WTC11 (cell line): ENCODE measurements around the gene TMEM17. TPM values are rescaled to one million over a fixed set of nuclear protein-coding genes. Genes with fewer than 3 reads are reported as not detected.

Source experiments
- ATAC-seq: fragments of 200-7000 bp; cut with Tn5 transposase; 2 replicates; pipeline ENCODE4 v1.10.0; 2021; ENCODE audit warnings: mild to moderate bottlenecking, moderate library complexity
- CTCF ChIA-PET: fragments of 300-600 bp; sonication (Branson Sonifier 250); formaldehyde crosslinking; loops from one replicate; lab custom pipeline; 2021; ENCODE audit warnings: antibody characterized with exemption; lab: Charles Lee
- POLR2A ChIA-PET: fragments of 350-600 bp; sonication (Branson Sonifier 250); formaldehyde crosslinking; loops from one replicate; lab custom pipeline; 2021; ENCODE audit warnings: antibody characterized with exemption; lab: Charles Lee
- DNase-seq: peaks from one replicate; pipeline ENCODE4 v3.0.0; 2021; ENCODE audit warnings: low spot score
- H3K27ac Mint-ChIP-seq: 2 replicates; pipeline ENCODE4 v1.8.0; 2021; ENCODE audit warnings: mixed read lengths
- H3K27me3 Mint-ChIP-seq: 2 replicates; pipeline ENCODE4 v1.8.0; 2021; ENCODE audit warnings: low read depth, mild to moderate bottlenecking, moderate library complexity, mixed read lengths
- H3K36me3 Mint-ChIP-seq: 2 replicates; pipeline ENCODE4 v1.8.0; 2021; ENCODE audit warnings: mixed read lengths
- H3K4me1 Mint-ChIP-seq: 2 replicates; pipeline ENCODE4 v1.8.0; 2022; ENCODE audit warnings: mixed read lengths
- H3K4me3 Mint-ChIP-seq: 2 replicates; pipeline ENCODE4 v1.8.0; 2021; ENCODE audit warnings: mild to moderate bottlenecking, moderate library complexity, mixed read lengths
- H3K9me3 Mint-ChIP-seq: 2 replicates; pipeline ENCODE4 v1.8.0; 2021; ENCODE audit warnings: mixed read lengths
- ELF4 ChIP-seq: sonication (generic); formaldehyde crosslinking; IDR thresholded peaks from 2 replicates; pipeline ENCODE4 v1.8.1; 2022; ENCODE audit warnings: low read depth, mild to moderate bottlenecking, moderate library complexity, missing genetic modification reagents
- EMX1 ChIP-seq: fragments of 250-450 bp; sonication (Bioruptor Pico); IDR thresholded peaks from 2 replicates; pipeline ENCODE4 v1.8.0; 2021; ENCODE audit warnings: mild to moderate bottlenecking
- GRHL2 ChIP-seq: fragments of 250-450 bp; sonication (Bioruptor Pico); IDR thresholded peaks from 2 replicates; pipeline ENCODE4 v1.8.0; 2022; ENCODE audit warnings: mild to moderate bottlenecking, moderate library complexity; ENCODE audit not compliant: insufficient replicate concordance, severe bottlenecking
- GTF2I ChIP-seq: fragments of 250-450 bp; sonication (Bioruptor Pico); conservative IDR thresholded peaks from 2 replicates; pipeline ENCODE4 v1.4.0; 2021; ENCODE audit warnings: mild to moderate bottlenecking
- NR1H2 ChIP-seq: sonication (generic); formaldehyde crosslinking; IDR thresholded peaks from 2 replicates; pipeline ENCODE4 v1.9.0; 2021; ENCODE audit warnings: mild to moderate bottlenecking, moderate library complexity, missing genetic modification reagents
- NR2C2 ChIP-seq: sonication (generic); formaldehyde crosslinking; IDR thresholded peaks from 2 replicates; pipeline ENCODE4 v1.8.0; 2022; ENCODE audit warnings: mild to moderate bottlenecking, missing genetic modification reagents
- OVOL2 ChIP-seq: fragments of 250-450 bp; sonication (Bioruptor Pico); IDR thresholded peaks from 2 replicates; pipeline ENCODE4 v1.9.0; 2021; ENCODE audit warnings: mild to moderate bottlenecking, borderline replicate concordance
- PRRX2 ChIP-seq: fragments of 250-450 bp; sonication (Bioruptor Pico); IDR thresholded peaks from 2 replicates; pipeline ENCODE4 v1.8.0; 2021; ENCODE audit warnings: mild to moderate bottlenecking
- RELA ChIP-seq: sonication (generic); formaldehyde crosslinking; IDR thresholded peaks from 2 replicates; pipeline ENCODE4 v1.8.1; 2022; ENCODE audit warnings: missing genetic modification reagents, mild to moderate bottlenecking, borderline replicate concordance
- SP1 ChIP-seq: sonication (generic); formaldehyde crosslinking; conservative IDR thresholded peaks from 2 replicates; pipeline ENCODE4 v1.8.1; 2022; ENCODE audit warnings: missing genetic modification reagents
- ZNF138 ChIP-seq: sonication (generic); formaldehyde crosslinking; conservative IDR thresholded peaks from 2 replicates; pipeline ENCODE4 v1.8.1; 2022; ENCODE audit warnings: mild to moderate bottlenecking, moderate library complexity, missing genetic modification reagents
- ZNF219 ChIP-seq: sonication (generic); formaldehyde crosslinking; IDR thresholded peaks from 2 replicates; pipeline ENCODE4 v1.8.0; 2023; ENCODE audit warnings: missing genetic modification reagents, mild to moderate bottlenecking, borderline replicate concordance
- total RNA-seq: library from RNA; stranded (reverse); gene quantifications from 3 replicates; pipeline ENCODE4 v1.2.3, GENCODE V29; 2021
- TF ChIP-seq, protein P1 (sequence below): sonication (generic); formaldehyde crosslinking; conservative IDR thresholded peaks from 2 replicates; pipeline ENCODE4 v1.8.1; 2022; ENCODE audit warnings: mild to moderate bottlenecking, missing genetic modification reagents
- TF ChIP-seq, protein P2 (sequence below): sonication (generic); formaldehyde crosslinking; IDR thresholded peaks from 2 replicates; pipeline ENCODE4 v1.8.0; 2022; ENCODE audit warnings: mild to moderate bottlenecking, missing genetic modification reagents
- TF ChIP-seq, protein P3 (sequence below): sonication (generic); formaldehyde crosslinking; IDR thresholded peaks from 2 replicates; pipeline ENCODE4 v1.8.0; 2023; ENCODE audit warnings: missing genetic modification reagents, mild to moderate bottlenecking, borderline replicate concordance
- TF ChIP-seq, protein P4 (sequence below): sonication (generic); formaldehyde crosslinking; IDR thresholded peaks from 2 replicates; pipeline ENCODE4 v1.8.0; 2023; ENCODE audit warnings: missing genetic modification reagents
- TF ChIP-seq, protein P5 (sequence below): sonication (generic); formaldehyde crosslinking; IDR thresholded peaks from 2 replicates; pipeline ENCODE4 v1.8.0; 2022; ENCODE audit warnings: missing genetic modification reagents
- TF ChIP-seq, protein P6 (sequence below): sonication (generic); formaldehyde crosslinking; IDR thresholded peaks from 2 replicates; pipeline ENCODE4 v1.8.1; 2023; ENCODE audit warnings: mild to moderate bottlenecking, missing genetic modification reagents, moderate library complexity

Gene TMEM17
- total RNA-seq, 1 experiment from 2014 or later, result 1.2 TPM

DNA sequence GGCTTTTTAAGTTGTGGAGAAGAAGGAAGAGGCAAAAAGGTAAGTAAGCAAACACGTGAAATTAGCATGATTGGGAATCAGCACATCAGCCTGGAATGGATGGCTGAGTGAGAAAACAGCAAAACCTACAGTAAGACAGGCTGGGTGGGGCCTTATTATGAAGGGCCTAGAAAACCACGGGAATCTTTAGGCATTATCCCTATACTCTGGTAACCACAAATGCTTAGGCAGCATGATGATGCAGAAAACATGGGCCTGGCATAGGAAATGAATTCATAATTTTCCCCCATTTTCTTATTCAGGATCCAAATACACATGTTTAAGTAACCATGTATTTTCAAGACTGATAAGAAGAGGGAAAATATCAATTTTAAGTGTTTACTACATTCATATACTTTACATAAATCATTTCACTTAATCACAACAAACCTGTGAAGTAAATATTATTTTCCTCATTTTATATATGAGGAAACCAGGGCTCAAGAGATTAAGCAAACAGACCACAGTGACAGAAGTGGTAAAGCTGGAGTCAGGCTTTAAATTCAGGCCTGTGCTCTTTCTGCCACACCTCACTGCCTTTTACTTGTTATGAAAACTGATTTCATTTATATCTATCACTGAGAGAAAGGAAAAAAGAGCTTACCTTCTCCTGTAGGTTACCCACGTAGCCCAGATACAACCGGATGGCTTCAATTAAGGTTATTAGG lies 4.0 kb downstream of the TMEM17 start:
- ATAC-seq, result no peak
- Mint-ChIP-seq H3K9me3 (no peaks in the 10 kb centered on the region), H3K4me1 (peaks cover 13% of the 10 kb centered on the region), H3K27me3 (no peaks in the 10 kb centered on the region), H3K27ac (no peak overlapping the region), H3K4me3 (no peak overlapping the region), H3K36me3 (no peaks in the 10 kb centered on the region)
- TF ChIP-seq, protein P1, sequence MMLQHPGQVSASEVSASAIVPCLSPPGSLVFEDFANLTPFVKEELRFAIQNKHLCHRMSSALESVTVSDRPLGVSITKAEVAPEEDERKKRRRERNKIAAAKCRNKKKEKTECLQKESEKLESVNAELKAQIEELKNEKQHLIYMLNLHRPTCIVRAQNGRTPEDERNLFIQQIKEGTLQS, result no peak
- TF ChIP-seq, protein P2, sequence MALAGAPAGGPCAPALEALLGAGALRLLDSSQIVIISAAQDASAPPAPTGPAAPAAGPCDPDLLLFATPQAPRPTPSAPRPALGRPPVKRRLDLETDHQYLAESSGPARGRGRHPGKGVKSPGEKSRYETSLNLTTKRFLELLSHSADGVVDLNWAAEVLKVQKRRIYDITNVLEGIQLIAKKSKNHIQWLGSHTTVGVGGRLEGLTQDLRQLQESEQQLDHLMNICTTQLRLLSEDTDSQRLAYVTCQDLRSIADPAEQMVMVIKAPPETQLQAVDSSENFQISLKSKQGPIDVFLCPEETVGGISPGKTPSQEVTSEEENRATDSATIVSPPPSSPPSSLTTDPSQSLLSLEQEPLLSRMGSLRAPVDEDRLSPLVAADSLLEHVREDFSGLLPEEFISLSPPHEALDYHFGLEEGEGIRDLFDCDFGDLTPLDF (CRISPR knock-in tag), result no peak
- TF ChIP-seq NR1H2 (CRISPR knock-in tag) (no peak), ELF4 (no peak), RELA (CRISPR knock-in tag) (no peak), OVOL2 (no peak), ZNF219 (no peak), ZNF138 (no peak), GTF2I (CRISPR knock-in tag) (no peak), PRRX2 (CRISPR knock-in tag) (no peak), NR2C2 (CRISPR knock-in tag) (no peak), SP1 (no peak), GRHL2 (CRISPR knock-in tag) (no peak), EMX1 (no peak)
- TF ChIP-seq, protein P3, sequence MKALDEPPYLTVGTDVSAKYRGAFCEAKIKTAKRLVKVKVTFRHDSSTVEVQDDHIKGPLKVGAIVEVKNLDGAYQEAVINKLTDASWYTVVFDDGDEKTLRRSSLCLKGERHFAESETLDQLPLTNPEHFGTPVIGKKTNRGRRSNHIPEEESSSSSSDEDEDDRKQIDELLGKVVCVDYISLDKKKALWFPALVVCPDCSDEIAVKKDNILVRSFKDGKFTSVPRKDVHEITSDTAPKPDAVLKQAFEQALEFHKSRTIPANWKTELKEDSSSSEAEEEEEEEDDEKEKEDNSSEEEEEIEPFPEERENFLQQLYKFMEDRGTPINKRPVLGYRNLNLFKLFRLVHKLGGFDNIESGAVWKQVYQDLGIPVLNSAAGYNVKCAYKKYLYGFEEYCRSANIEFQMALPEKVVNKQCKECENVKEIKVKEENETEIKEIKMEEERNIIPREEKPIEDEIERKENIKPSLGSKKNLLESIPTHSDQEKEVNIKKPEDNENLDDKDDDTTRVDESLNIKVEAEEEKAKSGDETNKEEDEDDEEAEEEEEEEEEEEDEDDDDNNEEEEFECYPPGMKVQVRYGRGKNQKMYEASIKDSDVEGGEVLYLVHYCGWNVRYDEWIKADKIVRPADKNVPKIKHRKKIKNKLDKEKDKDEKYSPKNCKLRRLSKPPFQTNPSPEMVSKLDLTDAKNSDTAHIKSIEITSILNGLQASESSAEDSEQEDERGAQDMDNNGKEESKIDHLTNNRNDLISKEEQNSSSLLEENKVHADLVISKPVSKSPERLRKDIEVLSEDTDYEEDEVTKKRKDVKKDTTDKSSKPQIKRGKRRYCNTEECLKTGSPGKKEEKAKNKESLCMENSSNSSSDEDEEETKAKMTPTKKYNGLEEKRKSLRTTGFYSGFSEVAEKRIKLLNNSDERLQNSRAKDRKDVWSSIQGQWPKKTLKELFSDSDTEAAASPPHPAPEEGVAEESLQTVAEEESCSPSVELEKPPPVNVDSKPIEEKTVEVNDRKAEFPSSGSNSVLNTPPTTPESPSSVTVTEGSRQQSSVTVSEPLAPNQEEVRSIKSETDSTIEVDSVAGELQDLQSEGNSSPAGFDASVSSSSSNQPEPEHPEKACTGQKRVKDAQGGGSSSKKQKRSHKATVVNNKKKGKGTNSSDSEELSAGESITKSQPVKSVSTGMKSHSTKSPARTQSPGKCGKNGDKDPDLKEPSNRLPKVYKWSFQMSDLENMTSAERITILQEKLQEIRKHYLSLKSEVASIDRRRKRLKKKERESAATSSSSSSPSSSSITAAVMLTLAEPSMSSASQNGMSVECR (CRISPR knock-in tag), result no peak
- TF ChIP-seq, protein P4, sequence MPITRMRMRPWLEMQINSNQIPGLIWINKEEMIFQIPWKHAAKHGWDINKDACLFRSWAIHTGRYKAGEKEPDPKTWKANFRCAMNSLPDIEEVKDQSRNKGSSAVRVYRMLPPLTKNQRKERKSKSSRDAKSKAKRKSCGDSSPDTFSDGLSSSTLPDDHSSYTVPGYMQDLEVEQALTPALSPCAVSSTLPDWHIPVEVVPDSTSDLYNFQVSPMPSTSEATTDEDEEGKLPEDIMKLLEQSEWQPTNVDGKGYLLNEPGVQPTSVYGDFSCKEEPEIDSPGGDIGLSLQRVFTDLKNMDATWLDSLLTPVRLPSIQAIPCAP (CRISPR knock-in tag), result no peak
- TF ChIP-seq, protein P5, sequence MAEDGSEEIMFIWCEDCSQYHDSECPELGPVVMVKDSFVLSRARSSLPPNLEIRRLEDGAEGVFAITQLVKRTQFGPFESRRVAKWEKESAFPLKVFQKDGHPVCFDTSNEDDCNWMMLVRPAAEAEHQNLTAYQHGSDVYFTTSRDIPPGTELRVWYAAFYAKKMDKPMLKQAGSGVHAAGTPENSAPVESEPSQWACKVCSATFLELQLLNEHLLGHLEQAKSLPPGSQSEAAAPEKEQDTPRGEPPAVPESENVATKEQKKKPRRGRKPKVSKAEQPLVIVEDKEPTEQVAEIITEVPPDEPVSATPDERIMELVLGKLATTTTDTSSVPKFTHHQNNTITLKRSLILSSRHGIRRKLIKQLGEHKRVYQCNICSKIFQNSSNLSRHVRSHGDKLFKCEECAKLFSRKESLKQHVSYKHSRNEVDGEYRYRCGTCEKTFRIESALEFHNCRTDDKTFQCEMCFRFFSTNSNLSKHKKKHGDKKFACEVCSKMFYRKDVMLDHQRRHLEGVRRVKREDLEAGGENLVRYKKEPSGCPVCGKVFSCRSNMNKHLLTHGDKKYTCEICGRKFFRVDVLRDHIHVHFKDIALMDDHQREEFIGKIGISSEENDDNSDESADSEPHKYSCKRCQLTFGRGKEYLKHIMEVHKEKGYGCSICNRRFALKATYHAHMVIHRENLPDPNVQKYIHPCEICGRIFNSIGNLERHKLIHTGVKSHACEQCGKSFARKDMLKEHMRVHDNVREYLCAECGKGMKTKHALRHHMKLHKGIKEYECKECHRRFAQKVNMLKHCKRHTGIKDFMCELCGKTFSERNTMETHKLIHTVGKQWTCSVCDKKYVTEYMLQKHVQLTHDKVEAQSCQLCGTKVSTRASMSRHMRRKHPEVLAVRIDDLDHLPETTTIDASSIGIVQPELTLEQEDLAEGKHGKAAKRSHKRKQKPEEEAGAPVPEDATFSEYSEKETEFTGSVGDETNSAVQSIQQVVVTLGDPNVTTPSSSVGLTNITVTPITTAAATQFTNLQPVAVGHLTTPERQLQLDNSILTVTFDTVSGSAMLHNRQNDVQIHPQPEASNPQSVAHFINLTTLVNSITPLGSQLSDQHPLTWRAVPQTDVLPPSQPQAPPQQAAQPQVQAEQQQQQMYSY (CRISPR knock-in tag), result no peak
- TF ChIP-seq, protein P6, sequence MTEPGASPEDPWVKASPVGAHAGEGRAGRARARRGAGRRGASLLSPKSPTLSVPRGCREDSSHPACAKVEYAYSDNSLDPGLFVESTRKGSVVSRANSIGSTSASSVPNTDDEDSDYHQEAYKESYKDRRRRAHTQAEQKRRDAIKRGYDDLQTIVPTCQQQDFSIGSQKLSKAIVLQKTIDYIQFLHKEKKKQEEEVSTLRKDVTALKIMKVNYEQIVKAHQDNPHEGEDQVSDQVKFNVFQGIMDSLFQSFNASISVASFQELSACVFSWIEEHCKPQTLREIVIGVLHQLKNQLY, result no peak
- CTCF ChIA-PET, result no interaction called here
- POLR2A ChIA-PET, result interaction anchor here (0.7 kb wide), 1 partner anchor 13 kb away, joined by 3 read pairs; no protein-coding TSS in a partner anchor
- no peak for DNase-seq
